Activated T-cell treated with anti-CD3 and anti-CD28 coated beads, Interleukin-2, amount 50 U/mL, for 72 hours (primary cell): ENCODE measurements around the gene COL4A3. TPM values are rescaled to one million over a fixed set of nuclear protein-coding genes. Genes with fewer than 3 reads are reported as not detected.
"Not testable (repeated sequence)": the region's sequence is repeated elsewhere in the genome, so short reads cannot be mapped to it uniquely, and the experiment has no call there.

Source experiments
- ATAC-seq, 2 donors: fragments of 150-1000 bp; cut with Tn5 transposase; replicated peaks in 1 of 2; 2 replicates each; pipeline ENCODE4 v1.10.0; 2021; ENCODE audit warnings: moderate library complexity in 2 of 2, mild to moderate bottlenecking in 1 of 2
- DNase-seq, 2 donors: peaks; one replicate each; pipeline ENCODE4 v3.0.0; 2021 to 2022; ENCODE audit warnings: mixed read lengths in 1 of 2
- H3K27ac Mint-ChIP-seq: one replicate; pipeline ENCODE4 v1.8.0; 2022; ENCODE audit warnings: mild to moderate bottlenecking, moderate library complexity, mixed read lengths
- H3K27me3 Mint-ChIP-seq: one replicate; pipeline ENCODE4 v1.8.0; 2022; ENCODE audit warnings: low read depth, mixed read lengths
- H3K36me3 Mint-ChIP-seq, 2 donors: one replicate each; pipeline ENCODE4 v1.8.0; 2022; ENCODE audit warnings: mixed read lengths in 2 of 2, mild to moderate bottlenecking in 1 of 2; ENCODE audit not compliant: insufficient read depth in 2 of 2
- H3K4me1 Mint-ChIP-seq: one replicate; pipeline ENCODE4 v1.8.0; 2022; ENCODE audit warnings: low read depth, mixed read lengths
- H3K4me3 Mint-ChIP-seq, 2 donors: one replicate each; pipeline ENCODE4 v1.8.0; 2022; ENCODE audit warnings: mild to moderate bottlenecking in 2 of 2, mixed read lengths in 2 of 2, moderate library complexity in 2 of 2
- H3K9me3 Mint-ChIP-seq, 2 donors: one replicate each; pipeline ENCODE4 v1.8.0; 2022; ENCODE audit warnings: mixed read lengths in 2 of 2
- total RNA-seq, 2 donors: library from RNA; stranded (reverse); gene quantifications; one replicate each; pipeline ENCODE4 v1.2.3, GENCODE V29; 2022

COL4A3 gene
- total RNA-seq, 2 donors from 2014 or later = 0.39 TPM; not detected in 1

DNA sequence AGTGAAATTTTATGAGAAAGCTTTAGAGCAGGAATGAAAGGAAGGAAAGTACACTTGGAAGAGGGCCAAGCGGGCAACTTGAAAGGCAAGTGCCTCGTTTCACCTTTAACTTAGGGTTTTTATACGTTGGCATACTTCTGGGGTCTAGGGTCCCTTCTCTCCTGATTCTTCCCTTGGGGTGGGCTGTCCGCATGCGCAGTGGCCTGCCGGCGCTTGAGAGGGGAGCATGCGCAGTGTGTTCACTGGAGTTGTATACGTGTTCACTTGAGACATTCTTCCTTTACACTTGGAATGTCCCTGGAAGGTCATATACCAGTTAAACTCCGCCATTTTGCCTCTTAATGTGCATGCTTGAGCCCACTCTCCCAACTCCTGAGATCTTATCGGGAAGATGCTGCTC lies 7.4 kb downstream of the COL4A3 start:
- DNase-seq, H3K9me3 Mint-ChIP-seq, ATAC-seq, H3K27ac Mint-ChIP-seq, H3K4me1 Mint-ChIP-seq, H3K4me3 Mint-ChIP-seq, H3K36me3 Mint-ChIP-seq: not testable (repeated sequence)
- peaks cover 11% of the 10 kb centered on the region for H3K27me3 Mint-ChIP-seq

DNA sequence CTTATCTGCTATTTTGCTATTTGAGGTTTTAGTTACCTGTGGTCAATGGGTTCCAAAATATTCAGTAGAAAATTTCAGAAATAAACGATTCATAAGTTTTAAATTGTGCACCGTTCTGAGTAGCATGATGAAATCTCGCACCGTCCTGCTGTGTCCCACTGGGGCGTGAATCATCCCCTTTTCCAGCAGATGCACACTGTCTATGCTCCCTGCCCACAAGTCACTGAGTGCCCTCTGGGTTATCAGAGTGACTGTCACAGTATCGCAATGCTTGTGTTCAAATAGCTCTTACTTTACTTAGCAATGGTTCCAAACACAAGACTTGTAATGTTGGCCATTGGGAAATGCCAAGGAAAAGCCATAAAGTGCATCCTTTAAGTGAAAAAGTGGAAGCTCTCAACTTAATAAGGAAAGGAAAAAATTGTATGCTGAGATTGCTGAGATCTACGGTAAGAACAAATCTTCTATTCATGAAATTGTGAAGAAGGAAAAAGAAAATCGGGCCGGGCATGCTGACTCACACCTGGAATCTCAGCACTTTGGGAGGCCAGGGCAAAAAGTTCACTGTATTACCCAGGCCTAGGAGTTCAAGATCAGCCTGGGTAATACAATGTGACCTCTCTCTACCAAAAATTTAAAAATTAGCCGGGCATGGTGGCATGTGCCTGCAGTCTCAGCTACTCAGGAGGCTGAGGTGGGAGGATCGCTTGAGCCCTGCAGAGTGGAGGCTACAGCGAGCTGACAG lies 13.3 kb downstream of the COL4A3 start:
- Mint-ChIP-seq H3K27ac (no peak overlapping the region), H3K4me1 (no peaks in the 10 kb centered on the region), H3K9me3 (no peaks in the 10 kb centered on the region), H3K27me3 (no peaks in the 10 kb centered on the region), H3K4me3 (no peak overlapping the region), H3K36me3 (no peaks in the 10 kb centered on the region)
- DNase-seq (no peak), ATAC-seq (no peak)

DNA sequence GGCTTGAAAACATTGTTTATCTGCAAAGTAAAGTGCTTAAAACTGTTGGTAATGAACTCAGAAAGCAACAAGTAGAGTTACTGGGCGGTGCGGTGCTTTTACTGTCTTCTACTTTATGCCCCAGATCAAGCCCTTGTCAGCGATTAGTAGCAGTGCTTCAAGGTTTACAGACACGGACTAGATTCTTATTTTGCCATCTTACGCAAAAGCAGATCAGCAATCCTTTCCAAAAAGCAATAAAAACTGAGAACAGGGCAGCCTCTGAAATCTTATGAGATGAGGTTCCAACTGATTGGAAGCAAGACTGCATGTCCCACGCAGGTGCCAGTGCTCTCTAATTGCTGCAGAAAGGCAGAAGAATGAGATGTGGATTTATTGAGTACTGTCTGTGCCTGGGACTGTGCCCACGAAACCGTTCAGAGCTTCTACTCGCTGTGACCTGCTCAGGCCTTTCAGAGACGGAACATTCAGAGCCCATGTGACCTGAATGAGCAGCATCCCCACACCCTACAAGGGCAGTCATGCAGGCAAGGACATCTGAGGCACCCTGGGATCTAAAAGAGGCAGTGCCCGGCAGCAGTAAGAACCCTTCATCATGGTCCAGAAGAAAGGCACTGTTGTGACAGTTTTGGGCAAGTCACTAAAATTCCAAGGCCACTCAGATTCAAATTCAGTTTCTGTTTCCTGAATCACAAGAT lies 15.7 kb downstream of the COL4A3 start:
- no peaks in the 10 kb centered on the region for H3K27me3 Mint-ChIP-seq
- no peak overlapping the region for H3K27ac Mint-ChIP-seq
- H3K36me3 Mint-ChIP-seq = no peaks in the 10 kb centered on the region
- DNase-seq (no peak), ATAC-seq (no peak)
- no peak overlapping the region for H3K4me3 Mint-ChIP-seq
- no peaks in the 10 kb centered on the region for H3K9me3 Mint-ChIP-seq
- no peaks in the 10 kb centered on the region for H3K4me1 Mint-ChIP-seq

DNA sequence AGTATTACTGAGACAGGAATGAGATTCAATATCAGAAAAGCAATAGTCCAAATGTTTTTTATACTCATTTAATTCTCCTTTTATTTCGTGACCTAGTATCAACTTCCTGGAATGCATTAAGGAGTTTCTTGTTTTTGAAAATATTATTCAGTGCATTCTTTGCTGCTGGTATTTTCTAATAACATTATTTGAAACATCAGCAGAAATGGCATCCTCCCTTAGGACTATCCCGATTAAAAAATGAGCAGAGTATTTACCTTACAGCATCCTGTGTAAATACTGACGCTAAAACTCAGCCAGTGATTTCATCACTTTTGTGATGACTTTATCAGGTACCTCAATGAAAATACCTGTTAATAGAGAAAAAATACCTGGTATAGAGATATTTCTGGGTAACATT lies 16.3 kb downstream of the COL4A3 start:
- H3K9me3 Mint-ChIP-seq = no peaks in the 10 kb centered on the region
- no peaks in the 10 kb centered on the region for H3K4me1 Mint-ChIP-seq
- peaks cover 2% of the 10 kb centered on the region for H3K27me3 Mint-ChIP-seq
- no peak overlapping the region for H3K27ac Mint-ChIP-seq
- no peak for DNase-seq
- no peak overlapping the region for H3K4me3 Mint-ChIP-seq
- no peak for ATAC-seq
- H3K36me3 Mint-ChIP-seq = no peaks in the 10 kb centered on the region

DNA sequence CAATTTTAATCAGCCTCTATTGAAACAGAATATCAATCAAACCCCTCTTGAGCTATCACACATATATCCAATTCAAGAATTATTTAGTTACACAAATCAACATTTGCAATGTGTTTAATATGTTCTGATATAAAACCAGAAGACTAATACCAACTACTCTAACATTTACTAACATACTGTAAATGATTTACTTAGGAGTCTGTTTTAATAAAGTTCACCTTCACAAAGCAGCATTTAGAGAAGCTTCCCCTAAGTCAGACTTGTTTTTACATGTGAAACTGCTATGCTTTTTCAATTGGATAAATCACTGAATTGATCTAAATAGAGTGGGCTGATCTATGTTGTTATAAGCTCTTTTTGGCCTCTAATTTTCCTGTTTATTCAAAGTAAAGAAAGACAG lies 18.3 kb downstream of the COL4A3 start:
- no peak overlapping the region for H3K27ac Mint-ChIP-seq
- no peaks in the 10 kb centered on the region for H3K4me1 Mint-ChIP-seq
- H3K4me3 Mint-ChIP-seq = no peak overlapping the region
- no peak for ATAC-seq
- H3K36me3 Mint-ChIP-seq = no peaks in the 10 kb centered on the region
- H3K27me3 Mint-ChIP-seq = peaks cover 14% of the 10 kb centered on the region
- DNase-seq = no peak
- H3K9me3 Mint-ChIP-seq = no peaks in the 10 kb centered on the region

DNA sequence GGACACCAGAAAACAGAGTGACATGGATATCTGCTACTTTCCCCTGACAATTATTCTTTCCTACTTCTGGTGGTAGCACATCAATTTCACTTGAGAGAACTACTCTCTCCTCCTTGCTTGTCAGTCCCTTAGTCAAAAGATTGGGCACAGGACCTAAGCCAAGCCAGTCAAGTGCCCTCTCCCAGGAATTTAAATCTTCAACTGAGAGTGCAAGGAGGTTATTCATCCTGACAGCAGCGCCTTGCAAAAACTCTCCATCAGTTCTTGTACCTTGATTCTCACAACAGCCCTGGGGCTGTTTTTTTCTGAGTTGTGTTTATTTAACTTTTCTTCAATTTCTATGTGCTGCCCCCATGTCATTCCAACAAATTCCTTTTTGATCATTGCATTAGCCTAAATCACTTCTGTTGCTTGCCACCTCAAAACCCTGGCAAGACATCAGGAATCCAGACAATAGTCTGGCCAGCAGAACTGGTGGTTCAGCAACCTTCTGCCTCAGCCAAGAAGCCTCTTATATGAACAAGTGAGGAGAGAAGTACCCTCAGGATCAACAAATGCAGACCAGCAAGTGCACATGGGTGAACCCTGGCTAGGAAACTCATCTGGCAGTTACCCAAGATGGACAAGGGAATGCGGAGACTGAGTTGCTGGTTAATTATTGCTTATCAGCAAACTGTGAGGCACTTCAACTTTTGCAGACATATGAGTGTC lies 19.4 kb downstream of the COL4A3 start:
- H3K27ac Mint-ChIP-seq = no peak overlapping the region
- no peaks in the 10 kb centered on the region for H3K36me3 Mint-ChIP-seq
- H3K9me3 Mint-ChIP-seq = no peaks in the 10 kb centered on the region
- no peak for DNase-seq
- H3K27me3 Mint-ChIP-seq = peaks cover 18% of the 10 kb centered on the region
- H3K4me1 Mint-ChIP-seq = no peaks in the 10 kb centered on the region
- no peak for ATAC-seq
- no peak overlapping the region for H3K4me3 Mint-ChIP-seq

DNA sequence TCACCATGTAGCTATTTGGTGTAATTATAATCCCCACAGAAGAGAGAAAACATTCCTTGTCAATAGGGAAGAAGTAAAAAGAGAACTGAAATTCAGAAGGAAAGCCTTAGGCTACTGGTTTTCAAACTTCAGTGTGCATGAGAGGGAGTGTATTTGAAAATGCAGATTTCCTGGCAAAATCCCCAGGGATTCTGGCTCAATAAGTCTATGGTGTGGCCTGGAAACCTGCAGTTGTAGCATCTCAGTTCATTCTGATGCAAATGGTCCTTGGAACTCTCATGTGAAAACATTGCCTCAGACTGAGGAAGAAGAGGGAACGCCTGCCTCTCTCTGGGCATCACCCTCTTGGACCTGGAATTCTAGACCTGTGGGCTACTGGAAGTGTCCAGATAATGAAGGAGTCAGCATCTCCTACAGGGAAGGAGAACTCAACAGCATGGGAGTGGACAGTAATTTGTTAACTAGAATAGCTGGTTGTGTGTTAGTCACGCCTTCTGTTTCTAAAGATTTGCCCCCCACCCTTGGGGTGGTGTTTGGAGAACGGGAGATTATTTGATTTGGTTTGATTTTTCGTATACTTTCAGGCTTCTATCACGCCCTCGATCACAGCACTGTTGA lies 21.3 kb downstream of the COL4A3 start:
- H3K36me3 Mint-ChIP-seq = no peaks in the 10 kb centered on the region
- DNase-seq (no peak), ATAC-seq (no peak)
- peaks cover 31% of the 10 kb centered on the region for H3K27me3 Mint-ChIP-seq
- no peak overlapping the region for H3K27ac Mint-ChIP-seq
- H3K9me3 Mint-ChIP-seq = no peaks in the 10 kb centered on the region
- no peaks in the 10 kb centered on the region for H3K4me1 Mint-ChIP-seq
- H3K4me3 Mint-ChIP-seq = no peak overlapping the region

DNA sequence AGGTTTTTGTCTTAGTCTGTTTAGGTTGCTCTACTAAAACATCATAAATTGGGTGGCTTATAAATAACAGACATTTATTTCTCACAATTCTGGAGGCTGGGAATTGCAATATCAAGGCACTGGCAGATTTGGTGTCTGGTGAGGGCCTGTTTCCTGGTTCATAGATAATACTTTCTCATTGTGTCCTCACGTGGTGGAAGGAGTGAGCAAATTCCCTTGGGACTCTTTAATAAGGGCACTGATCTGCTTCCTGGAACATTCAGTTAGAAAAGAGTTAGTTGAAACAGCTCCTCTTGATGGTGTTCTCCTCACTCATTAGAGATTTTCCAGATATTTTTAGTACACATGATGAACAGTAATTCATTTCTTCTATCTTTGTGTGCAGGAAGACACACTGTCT lies 22.3 kb downstream of the COL4A3 start:
- peaks cover 31% of the 10 kb centered on the region for H3K27me3 Mint-ChIP-seq
- no peak overlapping the region for H3K27ac Mint-ChIP-seq
- DNase-seq (no peak), ATAC-seq (no peak)
- no peak overlapping the region for H3K4me3 Mint-ChIP-seq
- H3K36me3 Mint-ChIP-seq = no peaks in the 10 kb centered on the region
- H3K4me1 Mint-ChIP-seq = no peaks in the 10 kb centered on the region
- no peaks in the 10 kb centered on the region for H3K9me3 Mint-ChIP-seq

DNA sequence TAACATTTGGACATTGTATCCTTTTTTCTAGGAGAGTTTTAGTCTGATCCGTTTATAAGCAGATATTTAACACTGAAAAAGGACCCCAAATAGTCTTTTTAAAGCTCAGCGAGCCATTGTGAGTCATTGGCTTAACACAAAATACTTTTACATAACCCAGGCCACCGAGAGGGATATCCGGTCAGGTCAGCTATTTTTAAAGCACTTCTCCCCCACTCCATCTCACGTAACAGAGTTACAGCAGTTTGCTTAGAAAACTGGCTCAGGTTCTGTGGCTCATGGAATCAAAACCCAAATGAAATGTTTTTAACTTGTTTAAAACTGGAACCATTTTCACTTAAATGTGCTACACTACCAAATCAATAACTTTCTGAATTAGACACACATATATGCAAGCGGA lies 23.9 kb downstream of the COL4A3 start:
- Mint-ChIP-seq H3K36me3 (no peaks in the 10 kb centered on the region), H3K4me3 (no peak overlapping the region), H3K27ac (no peak overlapping the region), H3K4me1 (no peaks in the 10 kb centered on the region), H3K9me3 (no peaks in the 10 kb centered on the region), H3K27me3 (peaks cover 37% of the 10 kb centered on the region)
- DNase-seq = no peak
- no peak for ATAC-seq

DNA sequence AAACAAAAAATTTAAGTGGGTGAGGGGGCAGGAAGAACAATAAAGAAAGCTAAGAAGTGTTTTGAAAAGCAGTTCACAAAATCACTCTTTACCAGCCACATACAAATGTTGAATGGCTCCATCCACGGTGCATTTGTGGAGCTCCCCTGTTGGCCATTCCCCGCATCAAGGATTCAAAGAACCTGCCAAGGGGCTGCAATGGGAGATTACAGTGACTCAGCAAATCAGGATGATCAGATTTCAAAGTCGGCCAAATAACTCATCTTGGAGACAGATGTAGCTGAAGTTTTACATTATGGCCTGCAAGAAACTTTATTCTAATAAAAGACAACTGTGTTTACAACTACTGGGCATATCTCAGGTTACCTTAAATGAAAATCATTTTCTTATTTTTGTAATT lies 26.9 kb downstream of the COL4A3 start:
- ATAC-seq = no peak
- no peaks in the 10 kb centered on the region for H3K9me3 Mint-ChIP-seq
- H3K4me1 Mint-ChIP-seq = no peaks in the 10 kb centered on the region
- H3K27me3 Mint-ChIP-seq = peaks cover 29% of the 10 kb centered on the region
- no peak overlapping the region for H3K27ac Mint-ChIP-seq
- no peak overlapping the region for H3K4me3 Mint-ChIP-seq
- no peaks in the 10 kb centered on the region for H3K36me3 Mint-ChIP-seq
- DNase-seq = no peak

DNA sequence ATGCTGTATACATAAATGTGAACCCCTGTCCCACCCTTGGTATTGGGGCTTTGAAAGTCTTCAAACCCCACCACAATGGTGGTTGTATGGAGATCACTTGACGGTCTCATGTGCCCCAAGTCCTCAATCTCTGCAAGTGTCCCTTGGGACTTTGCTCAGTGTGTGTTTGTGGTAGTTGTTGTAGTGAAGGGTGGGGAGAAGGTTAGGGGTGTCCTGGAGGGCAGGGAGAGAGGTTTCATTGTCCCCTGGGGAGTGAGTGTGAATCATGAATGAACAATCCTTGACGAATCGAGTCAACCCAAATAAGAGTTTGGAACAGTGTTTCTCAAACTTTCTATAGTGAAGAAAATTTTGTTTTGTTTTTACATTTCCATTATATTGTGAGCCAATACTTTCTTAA lies 28.1 kb downstream of the COL4A3 start:
- DNase-seq (no peak), ATAC-seq (no peak)
- Mint-ChIP-seq H3K36me3 (no peaks in the 10 kb centered on the region), H3K27me3 (peaks cover 25% of the 10 kb centered on the region), H3K9me3 (no peaks in the 10 kb centered on the region), H3K4me1 (no peaks in the 10 kb centered on the region), H3K4me3 (no peak overlapping the region), H3K27ac (no peak overlapping the region)

DNA sequence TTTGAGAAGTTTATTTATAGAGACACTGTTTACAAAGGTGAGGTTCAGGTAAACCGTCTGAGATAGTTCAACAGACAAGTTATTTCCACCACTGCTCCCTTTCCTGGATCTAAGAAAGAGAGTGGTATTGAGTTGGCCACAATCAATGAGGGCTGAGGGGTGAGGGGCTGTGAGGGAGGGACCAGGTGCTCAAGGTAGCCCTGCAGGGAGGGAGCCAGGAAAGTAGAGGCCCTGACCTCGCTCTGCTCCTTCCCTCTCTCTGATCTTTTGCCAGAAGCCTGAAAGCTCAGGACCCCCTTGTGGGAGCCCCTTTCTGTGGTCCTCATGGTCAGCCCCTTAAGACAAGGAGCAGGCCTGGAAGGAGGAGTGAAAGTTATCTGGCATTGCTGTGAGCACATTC lies 29.8 kb downstream of the COL4A3 start:
- Mint-ChIP-seq H3K36me3 (no peaks in the 10 kb centered on the region), H3K27me3 (peaks cover 22% of the 10 kb centered on the region), H3K4me3 (no peak overlapping the region), H3K9me3 (no peaks in the 10 kb centered on the region), H3K4me1 (no peaks in the 10 kb centered on the region), H3K27ac (no peak overlapping the region)
- DNase-seq (no peak), ATAC-seq (no peak)

DNA sequence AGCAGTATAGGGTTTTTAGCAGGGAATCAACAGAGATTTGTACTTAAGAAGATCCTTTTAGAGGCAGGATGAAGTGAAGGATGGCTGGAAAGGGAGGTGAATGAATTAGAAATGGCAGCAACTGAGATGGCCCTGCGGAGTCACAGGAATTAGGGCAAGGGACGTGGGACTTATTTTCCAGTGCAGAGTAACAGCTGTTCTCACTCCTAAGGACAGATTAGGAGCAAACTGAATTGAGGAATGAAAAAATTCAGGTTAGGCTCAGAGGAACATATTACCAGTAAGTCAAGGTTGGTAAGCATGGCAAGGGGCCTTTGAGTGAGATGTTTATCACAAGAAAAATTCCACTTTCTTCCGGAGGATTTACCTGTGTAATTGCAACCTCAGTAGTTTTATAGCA lies 34.4 kb downstream of the COL4A3 start:
- Mint-ChIP-seq H3K27ac (no peak overlapping the region), H3K4me3 (no peak overlapping the region), H3K27me3 (peaks cover 7% of the 10 kb centered on the region), H3K4me1 (no peaks in the 10 kb centered on the region), H3K9me3 (no peaks in the 10 kb centered on the region), H3K36me3 (no peaks in the 10 kb centered on the region)
- DNase-seq (no peak), ATAC-seq (no peak)
